Prostate gland (tissue), 2 donors: ENCODE data around the gene PKN3. TPM values are rescaled to one million over a fixed set of nuclear protein-coding genes. Genes with fewer than 3 reads are reported as not detected.
A peak's percentile ranks its signal among the peaks of the same experiment; 100 is the strongest.

Experiments used
- DNase-seq: peaks from one replicate; pipeline ENCODE4 v3.0.0-alpha.2; 2019; ENCODE audit warnings: low spot score
- H3K27ac ChIP-seq, 2 donors: fragments of 200-600 bp; sonication (generic); 2 replicates each; pipeline ENCODE4 v1.5.1; 2017 to 2019
- H3K27me3 ChIP-seq: fragments of 200-600 bp; sonication (generic); replicated peaks from 2 replicates; pipeline ENCODE4 v1.5.1; 2019; ENCODE audit not compliant: insufficient read depth
- H3K36me3 ChIP-seq, 2 donors: fragments of 200-600 bp; sonication (generic); 1 replicate in 1 of 2; 2 replicates in 1 of 2; pipeline versions ENCODE4 v1.5.1 to v1.8.1; 2017 to 2019
- H3K4me1 ChIP-seq: fragments of 200-600 bp; sonication (generic); replicated peaks from 2 replicates; pipeline ENCODE4 v1.5.1; 2019
- H3K4me3 ChIP-seq, 2 donors: fragments of 200-600 bp; sonication (generic); 2 replicates each; pipeline ENCODE4 v1.5.1; 2017 to 2019
- H3K9me3 ChIP-seq: fragments of 200-600 bp; sonication (generic); 2 replicates; pipeline ENCODE4 v1.5.1; 2017
- POLR2A ChIP-seq: fragments of 450-650 bp; IDR thresholded peaks from one replicate; pipeline ENCODE4 v1.6.1; 2016; ENCODE audit warnings: antibody characterized with exemption, mild to moderate bottlenecking
- POLR2AphosphoS5 ChIP-seq: sonication (generic); formaldehyde crosslinking; IDR thresholded peaks from one replicate; pipeline ENCODE4 v1.6.1; 2017; ENCODE audit warnings: antibody characterized with exemption
- WGBS: methylation state at CpG from one replicate; pipeline ENCODE4 v1.1.5; 2018; 5-methylcytosine and 5-hydroxymethylcytosine counted together
- intact Hi-C: fragments of 100-400 bp; cut with DNase I; formaldehyde crosslinking; loops from one replicate; pipeline ENCODE4 v1.14.2; 2022
- total RNA-seq, 2 donors: library from RNA; depleted of rRNA; stranded (reverse); fragments of >200 nt; gene quantifications; one replicate each; pipeline ENCODE4 v1.1.0, GENCODE V29; 2016
- TF ChIP-seq, protein P1 (sequence below), 4 experiments: fragments of 200-600 bp in 2 of 4; fragments of 450-650 bp in 2 of 4; sonication (generic) in 2 of 4; IDR thresholded peaks; 1 replicate in 3 of 4; 2 replicates in 1 of 4; pipeline ENCODE4 v1.5.1; 2016 to 2019; ENCODE audit warnings: antibody characterized with exemption in 4 of 4, mild to moderate bottlenecking in 2 of 4, moderate library complexity in 2 of 4

PKN3 gene
- total RNA-seq, 2 donors from 2014 or later: 4.4 to 6.1 TPM

DNA sequence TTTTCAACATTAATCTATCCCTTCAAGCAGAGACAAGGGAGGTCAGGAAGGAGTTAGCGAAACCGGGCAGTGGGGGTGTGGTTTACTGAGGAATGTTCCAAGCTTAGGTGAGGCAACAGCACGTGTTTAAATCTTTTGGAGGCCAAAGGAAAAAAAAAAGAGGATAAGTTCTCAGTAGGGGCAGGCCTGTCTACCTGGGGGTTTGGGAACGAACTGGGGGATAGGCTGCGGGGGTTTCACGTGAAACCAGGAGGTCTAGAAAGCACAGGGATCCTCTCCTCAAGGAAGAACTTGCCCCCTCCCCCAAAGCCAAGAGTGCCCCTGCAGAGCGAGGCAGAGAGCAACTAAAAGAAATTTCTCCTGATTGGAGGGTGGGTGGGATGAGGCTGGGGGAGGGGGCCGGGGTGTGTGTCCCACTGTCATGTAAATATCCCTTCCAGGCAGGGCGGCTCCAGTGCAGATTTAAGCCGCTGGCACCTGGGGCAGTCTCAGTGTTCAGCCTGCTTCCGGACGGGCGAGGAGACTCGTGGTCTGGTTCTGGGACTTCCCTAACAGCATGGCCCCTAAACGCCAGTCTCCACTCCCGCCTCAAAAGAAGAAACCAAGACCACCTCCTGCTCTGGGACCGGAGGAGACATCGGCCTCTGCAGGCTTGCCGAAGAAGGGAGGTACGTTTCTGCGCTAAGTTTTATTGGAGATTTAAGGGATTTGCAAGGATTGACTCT is 18.8 kb upstream of the PKN3 start:
- Histone ChIP-seq H3K36me3 (no peaks in the 10 kb centered on the region), H3K27me3 (no peaks in the 10 kb centered on the region), H3K4me3 (peak overlapping the region; percentile 37 to 57), H3K9me3 (no peaks in the 10 kb centered on the region), H3K4me1 (peaks cover 9% of the 10 kb centered on the region), H3K27ac (peak overlapping the region; percentile 82 to 86)
- DNase-seq: peak; percentile 54
- WGBS: 4% methylated on average over 21 of the region's 21 CpGs
- intact Hi-C loops: no loop called here
- TF ChIP-seq POLR2AphosphoS5 (peak; percentile 44), POLR2A (peak; percentile 32)
- TF ChIP-seq, protein P1, sequence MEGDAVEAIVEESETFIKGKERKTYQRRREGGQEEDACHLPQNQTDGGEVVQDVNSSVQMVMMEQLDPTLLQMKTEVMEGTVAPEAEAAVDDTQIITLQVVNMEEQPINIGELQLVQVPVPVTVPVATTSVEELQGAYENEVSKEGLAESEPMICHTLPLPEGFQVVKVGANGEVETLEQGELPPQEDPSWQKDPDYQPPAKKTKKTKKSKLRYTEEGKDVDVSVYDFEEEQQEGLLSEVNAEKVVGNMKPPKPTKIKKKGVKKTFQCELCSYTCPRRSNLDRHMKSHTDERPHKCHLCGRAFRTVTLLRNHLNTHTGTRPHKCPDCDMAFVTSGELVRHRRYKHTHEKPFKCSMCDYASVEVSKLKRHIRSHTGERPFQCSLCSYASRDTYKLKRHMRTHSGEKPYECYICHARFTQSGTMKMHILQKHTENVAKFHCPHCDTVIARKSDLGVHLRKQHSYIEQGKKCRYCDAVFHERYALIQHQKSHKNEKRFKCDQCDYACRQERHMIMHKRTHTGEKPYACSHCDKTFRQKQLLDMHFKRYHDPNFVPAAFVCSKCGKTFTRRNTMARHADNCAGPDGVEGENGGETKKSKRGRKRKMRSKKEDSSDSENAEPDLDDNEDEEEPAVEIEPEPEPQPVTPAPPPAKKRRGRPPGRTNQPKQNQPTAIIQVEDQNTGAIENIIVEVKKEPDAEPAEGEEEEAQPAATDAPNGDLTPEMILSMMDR (IDR thresholded peaks at IDR 0.05): no peak

DNA sequence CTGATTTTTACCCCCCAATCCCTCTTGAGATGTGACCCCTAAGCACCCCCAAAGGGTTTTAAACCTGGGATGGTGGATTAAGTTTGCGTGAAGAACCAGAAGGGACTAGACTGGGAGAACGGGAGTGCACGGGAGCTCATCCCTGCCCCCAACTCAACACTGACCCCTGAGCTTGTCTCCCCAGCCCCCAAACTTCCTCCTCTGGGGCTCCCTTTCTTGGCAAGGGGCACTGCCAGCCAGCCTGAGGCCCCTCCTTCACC is 18.3 kb upstream of the PKN3 start:
- intact Hi-C loops: no loop called here
- H3K36me3 ChIP-seq: no peaks in the 10 kb centered on the region
- TF ChIP-seq POLR2A (no peak), POLR2AphosphoS5 (no peak)
- TF ChIP-seq, protein P1 (IDR thresholded peaks at IDR 0.05): no peak
- H3K27ac ChIP-seq: peak overlapping the region; percentile 82 to 86
- H3K4me1 ChIP-seq: peaks cover 9% of the 10 kb centered on the region
- WGBS: 0% methylated on average over 3 of the region's 3 CpGs
- H3K9me3 ChIP-seq: no peaks in the 10 kb centered on the region
- peak overlapping the region; percentile 37 to 57 for H3K4me3 ChIP-seq
- DNase-seq: no peak
- H3K27me3 ChIP-seq: no peaks in the 10 kb centered on the region

DNA sequence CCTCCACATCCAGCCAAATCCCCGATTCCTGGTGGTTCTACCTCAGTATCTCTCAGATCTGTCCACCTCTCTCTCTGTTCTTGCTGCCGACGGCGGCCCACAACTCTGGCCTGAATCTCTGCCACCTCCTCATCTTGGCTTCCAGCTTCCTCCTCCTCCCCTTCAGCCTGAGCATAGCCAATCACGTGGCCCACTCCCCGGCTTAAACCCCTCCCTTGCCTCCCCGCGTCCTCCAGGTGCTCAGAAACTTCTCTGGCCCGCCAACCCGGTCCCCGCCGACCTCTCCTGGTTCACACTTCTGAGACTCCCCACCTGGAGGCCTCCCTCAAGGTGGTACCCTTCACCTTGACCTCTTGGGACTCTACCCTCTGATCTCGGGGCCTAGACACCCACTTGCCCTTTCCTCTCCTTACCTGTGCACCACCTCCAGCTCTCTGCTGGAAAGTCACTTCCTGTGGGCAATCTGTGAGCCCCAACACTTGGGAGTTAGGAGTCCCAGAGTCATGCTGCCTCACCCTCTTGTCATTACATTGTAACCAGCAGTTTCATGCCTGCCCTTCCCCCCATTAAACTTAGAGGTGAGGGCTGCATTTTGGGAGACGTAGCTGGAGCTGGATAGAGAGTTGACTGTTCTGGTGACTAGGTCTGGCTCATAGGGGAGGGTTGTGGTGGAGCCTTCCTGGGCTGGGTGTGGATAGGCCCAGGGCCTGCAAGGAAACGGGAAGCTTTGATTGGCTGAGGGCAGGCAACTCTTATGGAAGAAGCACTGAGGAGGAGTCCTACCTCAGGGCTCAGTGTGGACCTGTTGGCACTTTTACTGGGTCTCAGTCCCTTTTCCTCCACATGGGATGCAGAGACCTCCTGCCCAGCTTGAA is 17.7 kb upstream of the PKN3 start:
- Histone ChIP-seq H3K4me1 (peaks cover 9% of the 10 kb centered on the region), H3K27me3 (no peaks in the 10 kb centered on the region), H3K36me3 (no peaks in the 10 kb centered on the region), H3K4me3 (peak overlapping the region; percentile 37 to 57), H3K9me3 (no peaks in the 10 kb centered on the region), H3K27ac (peak overlapping the region; percentile 82 to 86)
- intact Hi-C loops: no loop called here
- WGBS: 6% methylated on average over 15 of the region's 15 CpGs
- DNase-seq: peak; percentile 91
- TF ChIP-seq POLR2A: peak; percentile 94
- TF ChIP-seq, protein P1 (IDR thresholded peaks at IDR 0.05): no peak
- peak; percentile 85 for TF ChIP-seq POLR2AphosphoS5

DNA sequence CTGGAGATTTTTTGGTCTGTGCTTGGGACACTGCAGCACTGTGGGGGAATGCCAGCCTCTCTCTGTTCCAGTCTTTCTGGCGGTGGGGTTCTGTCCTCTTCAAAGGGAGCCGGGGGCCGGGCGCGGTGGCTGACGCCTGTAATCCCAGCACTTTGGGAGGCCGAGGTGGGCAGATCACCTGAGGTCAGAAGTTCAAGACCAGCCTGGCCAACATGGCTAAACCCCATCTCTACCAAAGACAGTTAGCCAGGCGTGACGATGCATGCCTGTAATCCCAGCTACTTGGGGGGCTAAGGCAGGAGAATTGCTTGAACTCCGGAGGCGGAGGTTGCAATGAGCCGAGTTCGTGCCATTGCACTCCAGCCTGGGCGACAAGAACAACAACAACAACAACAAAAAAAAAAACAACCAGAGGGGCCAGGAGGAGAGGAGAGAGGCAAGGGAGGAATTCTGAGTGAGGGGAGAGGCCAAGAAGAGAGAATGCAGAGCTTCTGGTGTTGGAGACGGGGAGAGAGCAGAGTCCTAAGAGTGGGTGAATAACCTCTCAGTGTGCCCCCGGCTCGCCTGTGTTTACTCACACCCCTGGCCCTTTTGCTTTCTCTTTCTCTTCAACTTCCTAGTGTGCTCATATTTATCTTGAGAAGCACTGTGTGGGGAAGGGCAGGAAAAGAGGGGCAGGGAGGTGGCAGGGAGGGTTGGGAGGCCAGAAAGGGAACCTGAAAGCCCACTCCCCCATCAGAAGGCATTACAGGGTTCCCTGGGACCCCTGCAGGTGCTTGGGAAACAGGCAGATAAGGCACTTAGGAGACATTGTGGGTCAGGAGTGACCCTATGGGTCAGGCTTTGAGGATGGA is 16.4 kb upstream of the PKN3 start:
- 76% methylated on average over 17 of the region's 17 CpGs for WGBS
- intact Hi-C loops: no loop called here
- H3K4me1 ChIP-seq: peaks cover 9% of the 10 kb centered on the region
- DNase-seq: no peak
- no peaks in the 10 kb centered on the region for H3K27me3 ChIP-seq
- peak overlapping the region in 1 of 2 donors; percentile 43 for H3K27ac ChIP-seq
- TF ChIP-seq POLR2AphosphoS5: no peak
- no peaks in the 10 kb centered on the region for H3K36me3 ChIP-seq
- H3K9me3 ChIP-seq: no peaks in the 10 kb centered on the region
- no peak overlapping the region for H3K4me3 ChIP-seq

DNA sequence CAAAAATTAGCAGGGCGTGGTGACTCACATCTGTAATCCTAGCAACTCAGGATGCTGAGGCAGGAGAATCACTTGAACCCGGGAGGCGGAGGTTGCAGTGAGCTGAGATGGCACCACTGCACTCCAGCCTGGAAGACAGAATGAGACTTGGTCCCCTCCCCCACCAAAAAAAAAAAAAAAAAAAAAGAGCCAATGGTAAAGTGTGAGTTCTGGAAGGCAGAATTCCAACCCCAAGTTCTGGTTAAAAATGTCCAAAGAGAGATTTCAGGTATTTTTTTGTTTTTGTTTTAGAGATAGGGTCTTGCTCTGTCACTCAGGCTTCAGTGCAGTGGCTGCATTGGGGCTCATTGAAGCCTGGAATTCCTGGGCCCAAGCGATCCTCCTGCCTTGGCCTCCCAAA is 14.8 kb upstream of the PKN3 start:
- no peaks in the 10 kb centered on the region for H3K36me3 ChIP-seq
- H3K27ac ChIP-seq: no peak overlapping the region
- H3K4me3 ChIP-seq: no peak overlapping the region
- intact Hi-C loops: no loop called here
- H3K9me3 ChIP-seq: no peaks in the 10 kb centered on the region
- WGBS: 91% methylated on average over 4 of the region's 4 CpGs
- TF ChIP-seq, protein P1 (IDR thresholded peaks at IDR 0.05): no peak
- no peak for DNase-seq
- H3K4me1 ChIP-seq: peaks cover 9% of the 10 kb centered on the region
- H3K27me3 ChIP-seq: no peaks in the 10 kb centered on the region
